ENCODE measurements around the gene FBLN1.
"Not testable (repeated sequence)": the region's sequence is repeated elsewhere in the genome, so short reads cannot be mapped to it uniquely, and the experiment has no call there.

FBLN1 gene

DNA sequence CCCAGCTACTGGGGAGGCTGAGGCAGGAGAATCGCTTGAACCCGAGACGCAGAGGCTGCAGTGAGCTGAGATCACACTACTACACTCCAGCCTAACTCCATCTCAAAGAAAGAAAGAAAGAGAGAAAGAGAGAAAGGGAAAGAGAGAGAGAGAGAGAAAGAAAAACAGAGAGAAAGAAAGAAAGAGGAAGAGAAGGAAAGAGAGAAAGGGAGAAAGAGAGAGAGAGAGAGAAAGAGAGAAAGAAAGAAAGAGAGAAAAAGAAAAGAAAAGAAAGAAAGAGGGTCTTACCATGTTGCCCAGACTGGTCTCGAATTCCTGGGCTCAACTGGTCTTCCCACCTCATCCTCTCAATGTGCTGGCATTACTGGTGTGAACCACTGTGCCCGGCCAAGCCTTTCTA is 22.3 kb downstream of the FBLN1 start:
- no peak for DNase-seq (ENCODE audit: extremely low spot score, insufficient read length, low read depth)
- FAIRE-seq = no peak

DNA sequence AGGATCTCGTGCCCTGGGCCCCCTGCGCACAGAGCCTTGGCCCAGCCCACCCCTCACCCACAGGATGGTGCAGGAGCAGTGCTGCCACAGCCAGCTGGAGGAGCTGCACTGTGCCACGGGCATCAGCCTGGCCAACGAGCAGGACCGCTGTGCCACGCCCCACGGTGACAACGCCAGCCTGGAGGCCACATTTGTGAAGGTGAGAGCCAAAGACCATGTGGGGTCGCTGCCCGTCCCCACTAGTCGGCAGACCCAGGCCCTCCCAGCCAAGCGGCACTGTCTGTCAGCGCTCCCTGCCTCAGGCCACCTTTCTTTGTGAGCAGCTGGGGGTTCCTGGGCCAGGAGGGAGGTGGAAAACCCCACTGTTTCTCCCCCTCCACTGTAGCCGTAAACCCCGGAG is 22.8 kb downstream of the FBLN1 start:
- no peak for DNase-seq (ENCODE audit: extremely low spot score, insufficient read length, low read depth)

GRCh38 chr22:45526281-45526680 is 23.6 kb downstream of the FBLN1 start:
- no peak for FAIRE-seq
- DNase-seq (ENCODE audit: extremely low spot score, insufficient read length, low read depth) = no peak

More for the DNA sequence above, 22.8 kb downstream of the FBLN1 start:
- no peak for FAIRE-seq

DNA sequence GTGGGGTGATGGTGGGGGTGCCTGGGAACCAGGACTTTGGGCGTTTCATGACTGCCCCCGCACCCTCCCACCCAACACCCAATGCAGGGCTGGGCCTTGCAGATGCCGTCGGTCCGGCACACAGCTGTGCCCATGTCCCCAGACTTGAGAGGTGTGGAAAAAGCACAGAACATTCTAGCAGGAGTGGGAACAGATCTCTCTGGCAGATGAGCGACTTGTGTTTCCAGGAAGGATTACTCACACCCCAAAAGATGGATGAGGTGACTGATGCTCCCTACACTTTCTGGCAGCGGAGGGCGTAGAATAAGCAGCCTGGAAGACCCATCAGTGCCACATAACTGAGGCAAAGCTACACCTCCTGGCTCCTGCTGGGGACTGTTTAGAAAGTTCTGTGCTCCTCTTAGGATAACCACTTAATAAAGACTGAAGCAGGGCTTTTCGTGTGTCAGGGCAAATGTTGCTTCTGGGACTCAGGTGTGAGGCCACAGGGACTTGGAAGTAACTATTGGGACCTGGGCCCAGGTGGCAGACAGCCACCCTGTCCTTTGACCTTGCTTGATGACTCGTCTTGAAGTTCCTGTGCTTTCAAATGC is 24.2 kb downstream of the FBLN1 start:
- no peak for FAIRE-seq
- no peak for DNase-seq (ENCODE audit: extremely low spot score, insufficient read length, low read depth)

- no peak for DNase-seq (ENCODE audit: extremely low spot score, insufficient read length, low read depth)
Observed at GRCh38 chr22:45527456-45527855, 24.8 kb downstream of the FBLN1 start.

GRCh38 chr22:45528046-45528445 is 25.4 kb downstream of the FBLN1 start:
- DNase-seq (ENCODE audit: extremely low spot score, insufficient read length, low read depth) (no peak), FAIRE-seq (no peak)

More at GRCh38 chr22:45527456-45527855, 24.8 kb downstream of the FBLN1 start:
- no peak for FAIRE-seq

DNA sequence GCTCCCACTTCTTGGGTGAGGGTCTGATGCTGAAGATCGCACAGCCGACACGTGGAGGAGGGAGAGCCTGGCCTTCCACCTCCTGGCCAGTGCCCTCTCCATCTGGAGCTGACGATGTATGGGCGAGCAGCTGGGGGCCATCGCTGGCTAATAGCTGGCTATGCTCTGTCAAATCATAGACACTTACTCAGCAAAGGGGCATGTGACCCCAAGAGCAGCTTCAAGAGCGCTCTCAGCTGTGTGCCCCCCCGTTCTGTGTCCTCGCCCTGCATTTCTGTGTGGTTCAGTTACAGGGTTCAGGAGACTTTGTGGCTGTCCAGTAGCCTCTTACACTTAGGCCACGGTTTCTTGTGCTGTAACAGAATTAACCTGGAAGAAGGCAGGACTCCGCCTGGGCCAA is 26.4 kb downstream of the FBLN1 start:
- no peak for DNase-seq (ENCODE audit: extremely low spot score, insufficient read length, low read depth)
- FAIRE-seq = no peak

DNA sequence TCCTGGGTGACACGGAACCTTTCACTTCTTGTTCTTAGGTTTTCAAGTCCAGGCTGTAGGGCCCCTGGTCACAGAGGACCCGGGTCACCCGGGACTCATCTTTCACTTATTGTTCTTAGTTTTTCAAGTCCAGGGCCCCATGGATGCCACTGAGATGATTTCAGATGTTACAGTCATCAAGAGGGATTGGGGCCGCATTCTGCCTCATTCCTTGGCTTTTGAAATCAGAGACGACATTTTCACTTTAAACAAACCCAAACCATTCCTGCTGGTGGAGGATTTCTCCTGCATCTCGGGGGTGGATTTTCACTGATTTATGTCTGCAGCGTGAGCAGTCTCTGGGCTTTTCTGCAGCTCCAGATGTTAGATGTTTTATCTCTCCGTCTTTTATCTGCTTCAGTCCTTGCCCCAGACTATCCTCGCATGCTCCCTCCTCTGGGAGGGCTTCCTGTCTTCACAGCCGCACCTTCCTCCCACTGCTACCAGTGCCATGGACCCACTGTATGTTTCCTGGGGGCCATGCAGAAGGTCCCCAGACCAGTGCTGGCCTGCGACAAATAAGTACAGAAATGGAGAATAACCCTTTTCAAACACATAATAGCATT is 27.4 kb downstream of the FBLN1 start:
- no peak for DNase-seq (ENCODE audit: extremely low spot score, insufficient read length, low read depth)
- no peak for FAIRE-seq

GRCh38 chr22:45531441-45532234 is 29.0 kb downstream of the FBLN1 start:
- FAIRE-seq (no peak), DNase-seq (ENCODE audit: extremely low spot score, insufficient read length, low read depth) (no peak)

DNA sequence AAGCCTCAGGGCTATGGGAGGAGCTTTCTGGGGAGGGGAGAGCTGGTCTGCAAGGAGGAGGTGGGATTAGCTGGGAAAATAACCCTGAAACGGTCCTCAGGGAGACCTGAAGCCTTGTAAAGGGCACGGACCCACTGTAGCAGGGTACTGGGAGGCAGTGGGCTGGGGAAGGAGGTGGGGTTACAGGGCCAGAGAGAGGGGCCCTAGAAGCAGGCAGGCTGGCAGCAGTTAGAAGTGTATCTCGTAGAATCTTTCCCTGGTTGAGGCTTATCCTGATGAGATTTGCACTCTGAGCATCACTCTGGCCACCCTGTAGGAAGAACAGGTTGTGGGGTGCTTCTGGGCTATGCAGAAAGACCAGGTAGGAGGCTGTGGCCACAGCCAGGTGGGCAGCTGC is 29.6 kb downstream of the FBLN1 start:
- DNase-seq (ENCODE audit: extremely low spot score, insufficient read length, low read depth) = no peak
- FAIRE-seq = no peak

DNA sequence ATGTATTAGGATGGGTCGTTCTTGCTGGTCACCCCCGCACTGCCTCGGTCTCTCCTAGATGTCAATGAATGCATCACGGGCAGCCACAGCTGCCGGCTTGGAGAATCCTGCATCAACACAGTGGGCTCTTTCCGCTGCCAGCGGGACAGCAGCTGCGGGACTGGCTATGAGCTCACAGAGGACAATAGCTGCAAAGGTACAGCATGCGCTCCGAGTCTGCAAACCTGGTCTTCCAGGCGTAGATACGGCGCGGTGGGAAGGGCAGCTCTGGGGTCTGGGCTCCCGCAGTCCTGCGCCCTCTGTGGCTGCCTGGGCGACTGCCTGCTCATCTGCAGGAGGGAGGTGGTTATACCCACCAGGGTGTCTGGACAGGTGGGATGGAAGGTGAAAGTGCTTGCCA is 31.0 kb downstream of the FBLN1 start:
- FAIRE-seq (no peak), DNase-seq (ENCODE audit: extremely low spot score, insufficient read length, low read depth) (no peak)

DNA sequence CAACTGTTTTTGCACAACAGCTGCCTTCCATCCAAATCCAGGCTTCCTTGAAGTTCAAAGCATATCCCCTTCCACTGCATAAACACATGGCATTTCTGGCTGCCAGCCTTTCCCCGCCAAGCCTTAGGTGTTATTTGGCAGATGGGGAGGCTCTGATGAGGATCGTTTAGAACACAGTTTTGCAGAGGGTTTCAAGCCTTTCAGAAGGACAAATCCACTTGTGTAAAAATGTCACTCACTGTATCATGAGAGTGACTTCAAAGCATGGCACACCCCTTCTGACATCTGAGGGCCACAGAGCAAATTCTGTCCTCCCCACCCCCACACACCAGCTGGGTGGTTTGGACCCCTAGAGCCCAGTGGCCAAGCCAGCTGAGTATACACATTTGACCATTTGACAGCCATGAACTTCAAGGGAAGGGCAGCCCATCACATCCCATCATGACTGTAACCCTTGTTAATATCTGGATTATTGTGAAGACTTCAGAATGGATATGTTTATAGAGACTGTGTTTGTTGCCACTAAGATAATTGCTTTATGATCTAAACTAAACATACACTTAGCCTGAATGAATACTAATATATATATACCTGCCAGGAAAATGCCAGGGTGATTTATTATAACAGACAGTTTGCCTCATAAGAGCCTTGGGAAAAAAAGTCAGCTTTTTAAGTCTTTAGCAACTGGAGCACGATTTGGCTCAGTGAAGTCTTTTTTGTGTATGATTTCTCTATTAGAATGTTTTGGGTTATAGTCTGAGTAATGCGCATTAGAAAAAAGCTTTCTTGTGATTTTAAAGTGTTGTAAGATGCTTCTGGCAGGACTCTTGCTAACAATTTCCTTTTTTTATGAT is 31.9 kb downstream of the FBLN1 start:
- no peak for FAIRE-seq

GRCh38 chr22:45535290-45535689 is 32.6 kb downstream of the FBLN1 start:
- FAIRE-seq (no peak), DNase-seq (ENCODE audit: extremely low spot score, insufficient read length, low read depth) (no peak)

More for the DNA sequence above, 31.9 kb downstream of the FBLN1 start:
- no peak for DNase-seq (ENCODE audit: extremely low spot score, insufficient read length, low read depth)

- FAIRE-seq; DNase-seq (ENCODE audit: extremely low spot score, insufficient read length, low read depth): not testable (repeated sequence)
Observed at GRCh38 chr22:45535835-45536234, 33.2 kb downstream of the FBLN1 start.

- no peak for DNase-seq (ENCODE audit: extremely low spot score, insufficient read length, low read depth)
Observed at GRCh38 chr22:45537734-45538181, 35.1 kb downstream of the FBLN1 start.

DNA sequence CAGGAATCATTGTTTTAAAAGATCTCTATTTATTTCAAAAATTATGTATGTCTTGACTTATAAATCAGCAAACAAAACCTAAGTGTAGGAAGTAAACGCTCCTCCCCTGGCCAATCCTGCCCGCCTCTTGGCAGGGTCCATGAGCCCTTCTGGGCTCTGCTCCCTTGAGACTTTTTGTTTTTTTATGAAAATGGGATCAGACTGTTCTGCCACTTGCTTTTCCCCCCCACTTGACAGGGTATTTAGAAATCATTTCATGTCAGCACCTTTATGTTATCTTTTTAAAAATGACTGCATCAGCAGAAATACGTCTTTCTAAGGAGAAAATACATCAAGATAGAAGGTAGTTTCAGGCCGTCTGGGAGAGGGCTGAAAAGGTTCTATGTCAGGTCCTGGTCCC is 35.6 kb downstream of the FBLN1 start:
- FAIRE-seq = no peak
- DNase-seq (ENCODE audit: extremely low spot score, insufficient read length, low read depth) = no peak

More at GRCh38 chr22:45537734-45538181, 35.1 kb downstream of the FBLN1 start:
- FAIRE-seq = no peak

GRCh38 chr22:45540122-45540521 is 37.4 kb downstream of the FBLN1 start:
- FAIRE-seq = no peak
- no peak for DNase-seq (ENCODE audit: extremely low spot score, insufficient read length, low read depth)

DNA sequence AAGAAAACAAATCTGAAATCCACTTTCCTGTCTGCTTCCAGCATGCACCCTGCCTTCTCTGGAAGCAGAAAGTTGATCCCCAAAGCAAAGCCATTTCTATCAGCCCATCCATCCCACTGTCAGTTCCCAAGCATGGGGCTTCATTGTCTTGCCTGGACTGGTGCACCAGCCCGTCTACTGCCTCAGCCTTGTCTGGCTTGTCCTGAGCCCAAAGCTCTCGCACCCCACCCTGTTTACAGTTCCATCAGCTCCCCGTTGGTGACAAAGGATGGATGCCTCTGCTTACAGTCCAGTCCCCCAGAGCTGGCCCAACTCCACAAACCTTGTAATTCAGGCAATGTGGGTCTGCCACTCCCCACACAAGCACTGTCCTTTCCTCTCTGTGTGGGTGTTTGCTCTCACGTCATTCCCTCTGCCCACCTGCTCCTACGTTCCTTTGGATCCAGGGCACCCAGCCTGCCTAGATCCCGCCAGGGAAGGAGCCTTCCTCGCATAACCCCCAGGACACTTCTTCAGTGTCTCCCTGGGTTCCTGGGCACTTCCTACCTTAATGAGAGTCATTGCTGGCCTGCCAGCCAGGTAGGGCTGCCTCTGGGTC is 38.8 kb downstream of the FBLN1 start:
- FAIRE-seq (no peak), DNase-seq (ENCODE audit: extremely low spot score, insufficient read length, low read depth) (no peak)

GRCh38 chr22:45542001-45542520 is 39.4 kb downstream of the FBLN1 start:
- DNase-seq (ENCODE audit: extremely low spot score, insufficient read length, low read depth) (no peak), FAIRE-seq (no peak)

GRCh38 chr22:45542736-45543135 is 40.1 kb downstream of the FBLN1 start:
- not testable (repeated sequence) for FAIRE-seq

More at GRCh38 chr22:45542736-45543135, 40.1 kb downstream of the FBLN1 start:
- DNase-seq (ENCODE audit: extremely low spot score, insufficient read length, low read depth) = not testable (repeated sequence)

Data from GM18507 (cell line).